Gastroesophageal sphincter (tissue), 4 donors: ENCODE data around the gene EFTUD2. TPM values are rescaled to one million over a fixed set of nuclear protein-coding genes. Genes with fewer than 3 reads are reported as not detected.

Source experiments
- ATAC-seq: fragments of 150-250 bp; one replicate; pipeline ENCODE4 v1.9.1; 2016; ENCODE audit warnings: mild to moderate bottlenecking, moderate library complexity
- H3K27ac ChIP-seq, 4 donors: fragments of 200-600 bp; sonication (generic) in 3 of 4; 1 replicate in 3 of 4; 2 replicates in 1 of 4; pipeline ENCODE4 v1.5.1; 2016 to 2019
- H3K27me3 ChIP-seq: fragments of 200-600 bp; sonication (generic); one replicate; pipeline ENCODE4 v1.5.1; 2019
- H3K36me3 ChIP-seq, 2 donors: fragments of 200-600 bp; sonication (generic); one replicate each; pipeline ENCODE4 v1.5.1; 2019; ENCODE audit warnings: control low read depth in 1 of 2
- H3K4me1 ChIP-seq, 3 donors: fragments of 200-600 bp; sonication (generic); 1 replicate in 2 of 3; 2 replicates in 1 of 3; pipeline ENCODE4 v1.5.1; 2016 to 2019; ENCODE audit warnings: control low read depth in 2 of 3
- H3K4me3 ChIP-seq, 2 donors: fragments of 200-600 bp; sonication (generic); one replicate each; pipeline ENCODE4 v1.5.1; 2019; ENCODE audit warnings: mild to moderate bottlenecking in 1 of 2, moderate library complexity in 1 of 2
- H3K9me3 ChIP-seq, 3 donors: fragments of 200-600 bp; sonication (generic); one replicate each; pipeline ENCODE4 v1.5.1; 2017 to 2019; ENCODE audit warnings: control low read depth in 2 of 3
- CTCF ChIP-seq, 4 experiments: fragments of 200-600 bp in 2 of 4; fragments of 450-650 bp in 2 of 4; sonication (generic) in 1 of 4; IDR thresholded peaks; one replicate each; pipeline ENCODE4 v1.5.1; 2017 to 2019; ENCODE audit warnings: antibody characterized with exemption in 4 of 4, mild to moderate bottlenecking in 2 of 4, moderate library complexity in 2 of 4
- EP300 ChIP-seq: sonication (generic); formaldehyde crosslinking; IDR thresholded peaks from one replicate; pipeline ENCODE4 v1.6.1; 2017; ENCODE audit warnings: antibody characterized with exemption, mild to moderate bottlenecking
- POLR2A ChIP-seq, 2 donors: fragments of 450-650 bp; IDR thresholded peaks; one replicate each; pipeline ENCODE4 v1.6.1; 2017; ENCODE audit warnings: antibody characterized with exemption in 2 of 2, mild to moderate bottlenecking in 2 of 2, moderate library complexity in 1 of 2
- POLR2AphosphoS5 ChIP-seq: sonication (generic); formaldehyde crosslinking; IDR thresholded peaks from one replicate; pipeline ENCODE4 v1.6.1; 2017; ENCODE audit warnings: antibody characterized with exemption
- WGBS, 2 donors: methylation state at CpG; one replicate each; pipeline ENCODE4 v1.1.5; 2018; ENCODE audit warnings: low coverage in 1 of 2; 5-methylcytosine and 5-hydroxymethylcytosine counted together
- total RNA-seq, 4 donors: library from RNA; depleted of rRNA; stranded (reverse); fragments of >200 nt; gene quantifications; one replicate each; pipeline ENCODE4 v1.1.0, GENCODE V29; 2016

The EFTUD2 gene
- total RNA-seq, 4 donors from 2014 or later = 45.1 to 71.2 (median 57.8) TPM

DNA sequence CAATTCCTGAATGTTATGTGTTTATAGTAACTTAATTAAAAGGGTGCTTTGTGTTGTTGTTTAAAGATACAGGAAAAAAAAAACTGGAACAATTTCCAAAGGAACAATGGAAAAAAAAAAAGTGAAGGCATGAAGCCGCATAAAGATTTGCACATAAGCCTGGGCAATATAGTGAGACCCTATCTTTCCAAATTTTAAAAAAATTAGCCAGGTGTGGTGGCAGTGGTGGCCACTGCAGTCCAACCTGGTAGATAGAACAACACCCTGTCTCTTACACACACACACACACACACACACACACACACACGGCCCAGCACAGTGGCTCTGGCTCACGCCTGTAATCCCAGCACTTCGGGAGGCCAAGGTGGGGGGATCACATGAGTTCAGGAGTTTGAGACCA is 91.1 kb downstream of the EFTUD2 start:
- H3K36me3 ChIP-seq = peaks cover 0 to 10% of the 10 kb centered on the region in 2 donors
- TF ChIP-seq POLR2AphosphoS5 (no peak), CTCF (IDR thresholded peaks at IDR 0.05) (no peak), EP300 (no peak), POLR2A (IDR thresholded peaks at IDR 0.05) (no peak)
- WGBS, 2 donors = 81 to 100% methylated on average over 1 to 4 of the region's 4 CpGs
- no peaks in the 10 kb centered on the region for H3K27me3 ChIP-seq
- H3K4me1 ChIP-seq = peaks cover 3 to 69% (median 10%) of the 10 kb centered on the region in 3 donors
- no peak overlapping the region for H3K4me3 ChIP-seq
- no peaks in the 10 kb centered on the region for H3K9me3 ChIP-seq
- ATAC-seq = no peak
- peak overlapping the region in 2 of 4 donors; percentile 35 to 55 for H3K27ac ChIP-seq

- WGBS, 2 donors = 41 to 45% methylated on average over 3 of the region's 3 CpGs
- Histone ChIP-seq H3K27ac (peak overlapping the region in 2 of 4 donors; percentile 35 to 55), H3K4me1 (peaks cover 6 to 70% (median 10%) of the 10 kb centered on the region in 3 donors), H3K4me3 (no peak overlapping the region), H3K36me3 (peaks cover 0 to 10% of the 10 kb centered on the region in 2 donors), H3K27me3 (no peaks in the 10 kb centered on the region), H3K9me3 (no peaks in the 10 kb centered on the region)
- no peak for ATAC-seq
- TF ChIP-seq POLR2A (IDR thresholded peaks at IDR 0.05) = no peak
- no peak for TF ChIP-seq POLR2AphosphoS5
- TF ChIP-seq CTCF (IDR thresholded peaks at IDR 0.05) = no peak
- TF ChIP-seq EP300 = no peak
Measured at GRCh38 chr17:44807817-44808155, 91.5 kb downstream of the EFTUD2 start.

GRCh38 chr17:44807093-44807816 is 92.0 kb downstream of the EFTUD2 start:
- Histone ChIP-seq H3K27me3 (no peaks in the 10 kb centered on the region), H3K4me3 (no peak overlapping the region), H3K4me1 (peaks cover 8 to 70% (median 16%) of the 10 kb centered on the region in 3 donors), H3K36me3 (peaks cover 0 to 10% of the 10 kb centered on the region in 2 donors), H3K27ac (peak overlapping the region in 2 of 4 donors; percentile 35 to 55), H3K9me3 (no peaks in the 10 kb centered on the region)
- WGBS, 2 donors = 44 to 61% methylated on average over 4 of the region's 4 CpGs
- ATAC-seq = no peak
- no peak for TF ChIP-seq POLR2A (IDR thresholded peaks at IDR 0.05)
- TF ChIP-seq CTCF (IDR thresholded peaks at IDR 0.05) = no peak
- no peak for TF ChIP-seq EP300
- TF ChIP-seq POLR2AphosphoS5 = no peak

GRCh38 chr17:44804302-44805089 is 94.7 kb downstream of the EFTUD2 start:
- WGBS, 2 donors = 36 to 52% methylated on average over 3 to 7 of the region's 10 CpGs
- TF ChIP-seq EP300 (peak; percentile 27), CTCF (IDR thresholded peaks at IDR 0.05) (no peak), POLR2AphosphoS5 (peak; percentile 95)
- H3K27me3 ChIP-seq = no peaks in the 10 kb centered on the region
- peak; percentile 86 for ATAC-seq
- peaks cover 8 to 71% (median 10%) of the 10 kb centered on the region in 3 donors for H3K4me1 ChIP-seq
- H3K27ac ChIP-seq = peak overlapping the region; percentile 75 to 90 (median 84)
- H3K9me3 ChIP-seq = no peaks in the 10 kb centered on the region
- peaks cover 0 to 10% of the 10 kb centered on the region in 2 donors for H3K36me3 ChIP-seq
- H3K4me3 ChIP-seq = no peak overlapping the region
